ENCODE results near the gene RNF4.
"Not testable (repeated sequence)": the region's sequence is repeated elsewhere in the genome, so short reads cannot be mapped to it uniquely, and the experiment has no call there.

RNF4 gene

DNA sequence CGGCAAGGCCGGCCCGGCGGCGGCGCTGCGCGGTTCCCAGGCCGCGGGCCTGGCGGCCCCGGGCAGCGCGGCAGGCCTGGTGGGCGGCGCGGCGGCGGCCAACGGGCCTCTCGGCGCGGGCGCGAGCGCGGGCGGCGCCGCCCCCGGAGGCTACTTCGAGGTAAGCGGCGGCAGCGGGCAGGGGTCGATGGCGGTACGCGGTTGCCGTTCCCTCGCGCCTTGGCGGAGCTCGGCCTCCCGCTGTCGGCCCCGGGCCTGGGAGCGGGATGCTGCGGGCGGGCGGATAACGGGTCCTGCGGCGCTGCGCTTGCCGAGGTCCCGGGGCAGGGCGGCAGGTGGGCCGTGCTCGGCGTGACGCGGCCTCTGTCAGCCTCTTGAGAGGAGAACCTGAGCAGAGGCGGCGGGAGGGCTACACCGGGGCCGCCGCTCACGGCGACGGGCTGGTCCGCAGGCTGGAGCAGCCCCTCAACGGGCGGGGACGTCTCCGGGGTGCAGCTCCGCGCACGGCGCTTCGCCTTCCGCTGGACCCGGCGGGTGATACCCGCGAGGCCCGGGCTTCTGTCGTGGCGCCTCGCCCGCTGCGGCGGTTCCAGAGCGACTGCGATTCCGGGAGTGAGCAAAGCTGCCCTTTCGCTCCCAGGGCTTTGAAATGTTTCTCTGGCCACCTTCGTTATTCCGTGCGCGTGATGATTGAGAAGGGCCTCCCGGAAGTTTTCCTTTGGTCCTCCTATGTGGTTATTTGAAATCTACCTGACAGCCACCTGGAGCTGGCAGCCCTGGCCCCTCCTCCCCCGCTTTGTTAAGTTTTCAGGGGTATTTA lies 68.3 kb downstream of the RNF4 start:
- no peak for DNase-seq

GRCh38 chr4:2543580-2544191 lies 74.8 kb downstream of the RNF4 start:
- DNase-seq, result not testable (repeated sequence)

DNA sequence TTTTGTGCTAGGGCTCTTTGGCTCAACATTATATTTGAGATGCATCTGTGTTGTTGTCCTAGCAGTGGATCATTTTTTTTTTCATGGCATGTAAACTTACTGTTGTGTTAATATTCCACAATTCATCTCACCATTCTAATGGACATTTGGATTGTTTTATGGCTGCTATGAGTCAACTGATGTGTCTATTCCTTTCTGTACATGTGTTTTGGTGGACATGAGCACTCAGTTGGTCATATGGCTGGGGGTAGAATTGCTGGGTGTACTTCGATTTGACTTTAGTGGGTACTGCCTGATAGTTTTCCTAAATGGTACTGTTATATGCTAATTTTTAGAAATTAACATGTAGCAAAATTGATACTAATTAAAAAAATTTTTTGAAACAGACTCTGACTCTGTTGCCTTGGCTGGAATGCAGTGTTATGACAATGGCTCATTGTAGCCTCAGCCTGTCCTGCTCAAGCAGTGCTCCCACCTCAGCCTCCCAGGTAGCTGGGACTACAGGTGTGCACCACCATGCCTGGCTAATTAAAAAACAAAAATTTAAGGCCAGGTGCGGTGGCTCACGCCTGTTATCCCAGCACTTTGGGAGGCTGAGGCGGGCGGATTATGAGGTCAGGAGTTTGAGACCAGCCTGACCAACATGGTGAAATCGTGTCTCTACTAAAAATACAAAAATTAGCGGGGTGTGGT lies 76.6 kb downstream of the RNF4 start:
- DNase-seq, result no peak

DNA sequence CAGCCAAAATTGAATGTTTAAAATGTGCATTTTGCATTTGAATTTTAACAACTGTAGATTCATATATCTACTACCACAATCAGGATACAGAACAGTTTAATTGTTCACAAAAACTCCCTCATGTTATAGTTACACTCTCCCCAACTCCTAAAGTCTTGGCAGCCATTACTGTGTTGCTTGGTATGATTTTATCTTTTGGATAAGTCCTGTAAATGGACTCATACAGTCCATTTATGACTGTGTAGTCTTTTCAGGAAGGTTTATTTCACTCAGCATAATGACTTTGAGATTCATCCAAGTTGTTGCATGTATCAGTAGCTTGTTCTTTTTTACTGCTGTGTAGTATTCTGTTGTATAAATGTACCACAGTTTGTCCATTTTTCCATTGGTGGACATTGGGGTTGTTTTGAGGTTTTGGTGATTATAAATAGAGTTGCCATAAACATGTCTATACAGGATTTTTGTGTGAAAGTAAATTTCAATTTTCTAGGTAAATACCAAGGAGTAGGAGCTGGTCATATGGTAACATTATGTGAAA lies 77.4 kb downstream of the RNF4 start:
- no peak for DNase-seq

DNA sequence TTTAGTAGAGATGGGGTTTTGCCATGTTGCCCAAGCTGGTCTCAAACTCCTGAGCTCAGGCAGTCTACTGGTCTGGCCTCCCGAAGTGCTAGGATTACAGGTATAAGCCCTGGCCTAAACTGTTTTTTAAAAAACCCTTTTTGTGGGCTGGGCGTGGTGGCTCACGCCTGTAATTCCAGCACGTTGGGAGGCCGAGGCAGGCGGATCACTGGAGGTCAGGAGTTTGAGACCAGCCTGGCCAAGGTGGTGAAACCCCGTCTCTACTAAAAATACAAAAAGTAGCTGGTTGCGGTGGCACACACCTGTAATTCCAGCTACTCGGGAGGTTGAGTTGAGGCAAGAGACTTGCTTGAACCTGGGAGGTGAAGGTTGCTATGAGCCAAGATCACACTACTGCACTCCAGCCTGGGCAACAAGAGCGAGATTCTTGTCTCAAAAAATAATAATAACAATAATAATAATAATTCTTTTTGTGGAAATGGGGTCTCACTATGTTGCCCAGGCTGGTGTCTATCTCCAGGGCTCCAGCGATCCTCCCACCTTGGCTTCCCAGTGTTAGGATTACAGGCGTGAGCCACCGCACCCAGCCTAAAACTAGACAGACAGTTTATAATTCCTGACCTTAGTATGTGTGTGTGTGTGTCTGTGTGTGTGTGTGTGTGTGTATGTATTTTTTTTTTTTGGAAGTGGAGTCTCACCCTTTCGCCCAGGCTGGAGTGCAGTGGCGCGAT lies 78.2 kb downstream of the RNF4 start:
- DNase-seq, result not testable (repeated sequence)

GRCh38 chr4:2551118-2551517 lies 82.2 kb downstream of the RNF4 start:
- DNase-seq, result no peak

DNA sequence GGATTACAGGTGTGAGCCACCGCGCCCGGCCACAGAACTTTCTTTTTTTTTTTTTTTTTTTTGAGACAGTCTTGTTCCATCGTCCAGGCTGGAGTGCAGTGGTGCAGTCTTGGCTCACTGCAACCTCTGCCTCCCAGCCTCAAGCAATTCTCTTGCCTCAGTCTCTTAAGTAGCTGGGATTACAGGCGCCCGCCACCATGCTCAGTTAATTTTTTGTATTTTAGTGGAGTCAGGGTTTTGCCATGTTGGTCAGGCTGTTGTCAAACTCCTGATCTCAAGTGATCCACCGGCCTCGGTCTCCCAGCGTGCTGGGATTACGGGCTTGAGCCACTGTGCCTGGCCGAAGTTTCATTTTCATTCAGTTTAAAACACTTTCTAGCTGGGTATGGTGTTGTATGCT lies 83.9 kb downstream of the RNF4 start:
- DNase-seq, result no peak

GRCh38 chr4:2558301-2558700 lies 89.4 kb downstream of the RNF4 start:
- no peak for DNase-seq

- DNase-seq, result no peak
Measured at GRCh38 chr4:2560167-2560566, 91.3 kb downstream of the RNF4 start.
